DOHH2 (cell line): ENCODE results near the gene ANKRD34A.

Experiments used
- H3F3A ChIP-seq: fragments of 200-600 bp; sonication (generic), shearing (Covaris generic); 2 replicates; pipeline ENCODE4 v1.6.0; 2016; ENCODE audit warnings: antibody characterized with exemption, mild to moderate bottlenecking; ENCODE audit not compliant: control insufficient read depth, insufficient read depth
- H3K27ac ChIP-seq: fragments of 200-600 bp; sonication (generic); 2 replicates; pipeline ENCODE4 v1.5.1; 2014; ENCODE audit warnings: low read depth, mild to moderate bottlenecking, low read length, moderate library complexity
- H3K27me3 ChIP-seq: fragments of 200-600 bp; sonication (generic); 2 replicates; pipeline ENCODE4 v1.6.1; 2014; ENCODE audit warnings: mild to moderate bottlenecking, low read length, mixed read lengths; ENCODE audit not compliant: control insufficient read depth
- H3K36me3 ChIP-seq: fragments of 200-600 bp; sonication (generic); 2 replicates; pipeline ENCODE4 v1.6.1; 2014; ENCODE audit warnings: mild to moderate bottlenecking, low read length, moderate library complexity, mixed read lengths; ENCODE audit not compliant: control insufficient read depth
- H3K4me1 ChIP-seq: fragments of 200-600 bp; sonication (generic); 2 replicates; pipeline ENCODE4 v1.6.1; 2014; ENCODE audit warnings: mild to moderate bottlenecking, low read length, mixed read lengths; ENCODE audit not compliant: control insufficient read depth
- H3K4me2 ChIP-seq: fragments of 200-600 bp; sonication (generic); 2 replicates; pipeline ENCODE4 v1.6.0; 2014; ENCODE audit warnings: mild to moderate bottlenecking, low read length, moderate library complexity
- H3K4me3 ChIP-seq: fragments of 200-600 bp; sonication (generic); 2 replicates; pipeline ENCODE4 v1.5.1; 2014; ENCODE audit warnings: mild to moderate bottlenecking, low read length, mixed read lengths
- H3K79me2 ChIP-seq: fragments of 200-600 bp; sonication (generic); 2 replicates; pipeline ENCODE4 v1.6.1; 2014; ENCODE audit warnings: mild to moderate bottlenecking, low read length, mixed read lengths; ENCODE audit not compliant: control insufficient read depth
- H3K9me2 ChIP-seq: fragments of 200-600 bp; sonication (generic); replicated peaks from 2 replicates; pipeline ENCODE4 v1.6.1; 2014; ENCODE audit warnings: mild to moderate bottlenecking, low read length, mixed read lengths; ENCODE audit not compliant: control insufficient read depth
- H3K9me3 ChIP-seq: fragments of 200-600 bp; sonication (generic); 2 replicates; pipeline ENCODE4 v1.6.1; 2014; ENCODE audit warnings: antibody characterized with exemption, low read length, mixed read lengths; ENCODE audit not compliant: control insufficient read depth, insufficient read depth
- H4K20me1 ChIP-seq: fragments of 200-600 bp; sonication (generic); 2 replicates; pipeline ENCODE4 v1.6.0; 2014; ENCODE audit warnings: low read depth, mild to moderate bottlenecking, antibody characterized with exemption, low read length, moderate library complexity; ENCODE audit not compliant: control insufficient read depth, insufficient read depth
- EZH2phosphoT487 ChIP-seq: fragments of 200-600 bp; sonication (generic); IDR thresholded peaks from 2 replicates; pipeline ENCODE4 v1.6.1; 2017; ENCODE audit warnings: borderline replicate concordance, mild to moderate bottlenecking, antibody characterized with exemption, low read length, moderate library complexity, mixed read lengths
- TF ChIP-seq, protein P1 (sequence below): fragments of 200-600 bp; sonication (generic); IDR thresholded peaks from one replicate; pipeline ENCODE4 v1.5.1; 2014; ENCODE audit warnings: antibody characterized with exemption, mild to moderate bottlenecking, low read depth, low read length; ENCODE audit not compliant: poor library complexity, severe bottlenecking

ANKRD34A gene

GRCh38 chr1:145985502-145986439, 21.4 kb upstream of the ANKRD34A start:
- Histone ChIP-seq H3K9me3 (no peaks in the 10 kb centered on the region), H3K9me2 (no peaks in the 10 kb centered on the region), H3K4me3 (no peak overlapping the region), H3K36me3 (no peaks in the 10 kb centered on the region), H3F3A (peaks cover 8% of the 10 kb centered on the region), H3K27ac (no peak overlapping the region), H3K79me2 (no peaks in the 10 kb centered on the region), H4K20me1 (no peaks in the 10 kb centered on the region), H3K4me2 (no peak overlapping the region), H3K27me3 (no peaks in the 10 kb centered on the region), H3K4me1 (peaks cover 51% of the 10 kb centered on the region)
- TF ChIP-seq, protein P1, sequence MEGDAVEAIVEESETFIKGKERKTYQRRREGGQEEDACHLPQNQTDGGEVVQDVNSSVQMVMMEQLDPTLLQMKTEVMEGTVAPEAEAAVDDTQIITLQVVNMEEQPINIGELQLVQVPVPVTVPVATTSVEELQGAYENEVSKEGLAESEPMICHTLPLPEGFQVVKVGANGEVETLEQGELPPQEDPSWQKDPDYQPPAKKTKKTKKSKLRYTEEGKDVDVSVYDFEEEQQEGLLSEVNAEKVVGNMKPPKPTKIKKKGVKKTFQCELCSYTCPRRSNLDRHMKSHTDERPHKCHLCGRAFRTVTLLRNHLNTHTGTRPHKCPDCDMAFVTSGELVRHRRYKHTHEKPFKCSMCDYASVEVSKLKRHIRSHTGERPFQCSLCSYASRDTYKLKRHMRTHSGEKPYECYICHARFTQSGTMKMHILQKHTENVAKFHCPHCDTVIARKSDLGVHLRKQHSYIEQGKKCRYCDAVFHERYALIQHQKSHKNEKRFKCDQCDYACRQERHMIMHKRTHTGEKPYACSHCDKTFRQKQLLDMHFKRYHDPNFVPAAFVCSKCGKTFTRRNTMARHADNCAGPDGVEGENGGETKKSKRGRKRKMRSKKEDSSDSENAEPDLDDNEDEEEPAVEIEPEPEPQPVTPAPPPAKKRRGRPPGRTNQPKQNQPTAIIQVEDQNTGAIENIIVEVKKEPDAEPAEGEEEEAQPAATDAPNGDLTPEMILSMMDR = no peak
- TF ChIP-seq EZH2phosphoT487 = no peak

GRCh38 chr1:145985129-145985501, 20.7 kb upstream of the ANKRD34A start:
- Histone ChIP-seq H3K27ac (no peak overlapping the region), H3K4me1 (peaks cover 58% of the 10 kb centered on the region), H3K27me3 (no peaks in the 10 kb centered on the region), H3K4me2 (no peak overlapping the region), H3K9me3 (no peaks in the 10 kb centered on the region), H3K36me3 (peaks cover 4% of the 10 kb centered on the region), H3F3A (peaks cover 8% of the 10 kb centered on the region), H3K79me2 (no peaks in the 10 kb centered on the region), H3K4me3 (no peak overlapping the region), H3K9me2 (no peaks in the 10 kb centered on the region), H4K20me1 (no peaks in the 10 kb centered on the region)
- TF ChIP-seq EZH2phosphoT487 = no peak
- TF ChIP-seq, protein P1 = no peak

DNA sequence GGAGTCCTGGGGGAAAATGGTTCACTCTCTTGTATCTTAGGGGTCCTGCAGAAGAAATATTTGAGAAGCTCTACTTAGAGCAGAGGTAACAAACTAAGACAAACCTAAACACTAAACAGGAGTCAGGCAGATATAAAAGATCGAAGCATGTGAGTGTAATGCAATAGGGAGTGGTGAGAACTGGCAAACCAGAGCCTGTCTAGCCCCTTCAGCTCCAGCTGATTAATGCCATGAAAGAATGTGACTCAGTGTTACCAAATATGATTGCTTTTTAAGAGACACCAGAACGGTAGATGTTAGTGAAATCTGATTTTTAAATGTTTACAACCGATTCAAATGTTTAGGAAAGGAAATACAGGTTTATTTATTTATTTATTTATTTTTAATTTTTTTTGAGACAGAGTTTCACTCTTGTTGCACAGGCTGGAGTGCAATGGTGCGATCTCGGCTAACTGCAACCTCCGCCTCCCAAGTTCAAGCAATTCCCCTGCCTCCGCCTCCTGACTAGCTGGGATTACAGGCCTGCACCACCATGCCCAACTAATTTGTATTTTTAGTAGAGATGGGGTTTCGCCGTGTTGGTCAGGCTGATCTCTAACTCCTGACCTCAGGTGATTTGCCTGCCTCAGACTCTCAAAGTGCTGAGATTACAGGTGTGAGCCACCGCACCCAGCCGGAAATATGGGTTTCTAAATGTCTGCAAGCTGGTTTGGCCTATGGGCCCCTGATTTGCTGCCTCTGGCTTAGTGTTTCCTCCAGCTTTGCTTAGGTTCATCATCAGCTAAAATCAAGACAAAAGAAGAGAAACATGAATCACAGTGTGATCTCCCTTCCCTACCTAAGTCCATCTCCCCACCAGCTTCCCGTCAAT, 19.8 kb upstream of the ANKRD34A start:
- peaks cover 67% of the 10 kb centered on the region for H3K4me1 ChIP-seq
- H3K9me3 ChIP-seq = no peaks in the 10 kb centered on the region
- no peak overlapping the region for H3K4me2 ChIP-seq
- no peaks in the 10 kb centered on the region for H3K27me3 ChIP-seq
- H4K20me1 ChIP-seq = no peaks in the 10 kb centered on the region
- TF ChIP-seq, protein P1 = no peak
- TF ChIP-seq EZH2phosphoT487 = no peak
- H3K79me2 ChIP-seq = no peaks in the 10 kb centered on the region
- no peak overlapping the region for H3K4me3 ChIP-seq
- H3F3A ChIP-seq = peaks cover 15% of the 10 kb centered on the region
- peaks cover 4% of the 10 kb centered on the region for H3K36me3 ChIP-seq
- no peaks in the 10 kb centered on the region for H3K9me2 ChIP-seq
- H3K27ac ChIP-seq = no peak overlapping the region
